Measurements from ENCODE around the gene RFX2. TPM values are rescaled to one million over a fixed set of nuclear protein-coding genes. Genes with fewer than 3 reads are reported as not detected.

RFX2 gene
- total RNA-seq, 1 donor from 2014 or later, result 1.2 TPM

DNA sequence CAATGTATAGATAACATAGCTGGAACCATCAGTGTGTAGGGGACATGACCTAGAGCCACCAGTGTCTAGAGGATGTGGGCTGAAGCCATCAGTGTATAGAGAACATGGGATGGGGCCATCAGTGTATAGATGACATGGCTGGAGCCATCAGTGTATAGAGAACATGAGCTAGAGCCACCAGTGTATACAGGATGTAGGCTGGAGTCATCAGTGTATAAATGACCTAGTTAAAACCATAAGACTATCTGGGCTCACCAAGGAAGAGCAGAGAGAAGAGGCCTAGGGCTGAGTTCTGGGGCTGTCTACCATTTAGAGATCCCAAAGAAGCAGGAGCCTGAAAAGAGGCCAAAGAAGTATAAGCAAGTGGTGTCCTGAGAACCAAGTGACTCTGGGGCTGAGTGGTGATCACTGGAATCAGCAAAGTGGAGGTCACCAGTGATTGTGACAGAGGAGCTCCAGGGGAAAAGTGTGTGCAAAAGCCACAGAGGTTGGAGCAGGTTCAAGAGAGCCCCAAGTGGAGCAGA lies 41.0 kb downstream of the RFX2 start:
- no peak for TF ChIP-seq CTCF (IDR thresholded peaks at IDR 0.05; ENCODE audit: unreplicated experiment)
- peaks cover 13% of the 10 kb centered on the region for H3K4me1 Mint-ChIP-seq (ENCODE audit: unreplicated experiment)
- H3K4me3 Mint-ChIP-seq (ENCODE audit: unreplicated experiment), result no peak overlapping the region
- DNase-seq (ENCODE audit: low spot score), result no peak
- H3K27me3 Mint-ChIP-seq (ENCODE audit: unreplicated experiment), result peaks cover 4% of the 10 kb centered on the region
- no peak overlapping the region for H3K27ac Mint-ChIP-seq (ENCODE audit: unreplicated experiment)
- H3K9me3 Mint-ChIP-seq (ENCODE audit: unreplicated experiment), result peaks cover 4% of the 10 kb centered on the region
- H3K36me3 Mint-ChIP-seq (ENCODE audit: low read depth, unreplicated experiment), result no peaks in the 10 kb centered on the region

DNA sequence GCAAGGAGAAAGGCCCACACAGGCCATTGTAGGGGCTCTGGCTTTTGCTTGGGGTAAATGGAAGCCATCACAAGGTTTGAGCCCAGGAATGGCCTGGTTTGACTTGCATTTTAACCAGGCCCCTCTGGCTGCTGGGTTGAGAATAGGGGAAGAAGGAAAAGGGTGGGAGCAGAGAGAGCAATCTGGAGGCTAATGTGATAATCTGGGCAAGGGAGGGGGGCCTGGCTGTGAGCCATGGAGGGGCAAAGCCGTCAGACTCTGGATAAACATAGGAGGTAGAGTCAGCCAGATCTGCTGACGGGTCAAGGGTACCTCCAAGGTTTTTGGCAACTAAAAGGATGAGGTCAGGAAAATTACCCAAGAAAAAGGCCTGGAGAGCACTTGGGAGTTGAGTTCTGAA lies 41.6 kb downstream of the RFX2 start:
- DNase-seq (ENCODE audit: low spot score), result no peak
- Mint-ChIP-seq H3K9me3 (ENCODE audit: unreplicated experiment) (peaks cover 4% of the 10 kb centered on the region), H3K27me3 (ENCODE audit: unreplicated experiment) (peaks cover 3% of the 10 kb centered on the region), H3K4me3 (ENCODE audit: unreplicated experiment) (no peak overlapping the region), H3K4me1 (ENCODE audit: unreplicated experiment) (peaks cover 13% of the 10 kb centered on the region), H3K27ac (ENCODE audit: unreplicated experiment) (no peak overlapping the region), H3K36me3 (ENCODE audit: low read depth, unreplicated experiment) (no peaks in the 10 kb centered on the region)
- no peak for TF ChIP-seq CTCF (IDR thresholded peaks at IDR 0.05; ENCODE audit: unreplicated experiment)

DNA sequence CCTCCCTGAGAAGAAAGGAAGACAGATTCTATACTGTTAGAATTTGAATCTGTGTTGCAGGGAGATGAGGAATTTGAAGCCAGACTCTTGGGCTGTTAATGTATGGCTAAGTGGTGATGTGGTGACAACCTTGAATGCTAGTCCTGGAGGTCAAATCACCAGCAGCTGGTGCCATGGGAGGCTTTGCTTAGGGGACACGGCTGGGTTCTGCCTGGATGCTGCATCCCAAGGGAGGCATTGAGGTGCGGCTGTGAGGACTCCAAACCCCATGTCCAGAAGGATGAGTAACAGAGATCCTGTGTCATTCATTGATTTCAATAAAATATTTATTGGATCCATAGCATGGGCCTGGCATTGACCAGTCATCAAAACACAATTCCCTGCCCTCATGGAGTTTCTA lies 42.3 kb downstream of the RFX2 start:
- H3K4me1 Mint-ChIP-seq (ENCODE audit: unreplicated experiment), result peaks cover 13% of the 10 kb centered on the region
- H3K27me3 Mint-ChIP-seq (ENCODE audit: unreplicated experiment), result peaks cover 3% of the 10 kb centered on the region
- peak overlapping the region; percentile 94 for H3K27ac Mint-ChIP-seq (ENCODE audit: unreplicated experiment)
- no peak for TF ChIP-seq CTCF (IDR thresholded peaks at IDR 0.05; ENCODE audit: unreplicated experiment)
- no peaks in the 10 kb centered on the region for H3K36me3 Mint-ChIP-seq (ENCODE audit: low read depth, unreplicated experiment)
- H3K9me3 Mint-ChIP-seq (ENCODE audit: unreplicated experiment), result peaks cover 4% of the 10 kb centered on the region
- DNase-seq (ENCODE audit: low spot score), result no peak
- peak overlapping the region; percentile 9 for H3K4me3 Mint-ChIP-seq (ENCODE audit: unreplicated experiment)

DNA sequence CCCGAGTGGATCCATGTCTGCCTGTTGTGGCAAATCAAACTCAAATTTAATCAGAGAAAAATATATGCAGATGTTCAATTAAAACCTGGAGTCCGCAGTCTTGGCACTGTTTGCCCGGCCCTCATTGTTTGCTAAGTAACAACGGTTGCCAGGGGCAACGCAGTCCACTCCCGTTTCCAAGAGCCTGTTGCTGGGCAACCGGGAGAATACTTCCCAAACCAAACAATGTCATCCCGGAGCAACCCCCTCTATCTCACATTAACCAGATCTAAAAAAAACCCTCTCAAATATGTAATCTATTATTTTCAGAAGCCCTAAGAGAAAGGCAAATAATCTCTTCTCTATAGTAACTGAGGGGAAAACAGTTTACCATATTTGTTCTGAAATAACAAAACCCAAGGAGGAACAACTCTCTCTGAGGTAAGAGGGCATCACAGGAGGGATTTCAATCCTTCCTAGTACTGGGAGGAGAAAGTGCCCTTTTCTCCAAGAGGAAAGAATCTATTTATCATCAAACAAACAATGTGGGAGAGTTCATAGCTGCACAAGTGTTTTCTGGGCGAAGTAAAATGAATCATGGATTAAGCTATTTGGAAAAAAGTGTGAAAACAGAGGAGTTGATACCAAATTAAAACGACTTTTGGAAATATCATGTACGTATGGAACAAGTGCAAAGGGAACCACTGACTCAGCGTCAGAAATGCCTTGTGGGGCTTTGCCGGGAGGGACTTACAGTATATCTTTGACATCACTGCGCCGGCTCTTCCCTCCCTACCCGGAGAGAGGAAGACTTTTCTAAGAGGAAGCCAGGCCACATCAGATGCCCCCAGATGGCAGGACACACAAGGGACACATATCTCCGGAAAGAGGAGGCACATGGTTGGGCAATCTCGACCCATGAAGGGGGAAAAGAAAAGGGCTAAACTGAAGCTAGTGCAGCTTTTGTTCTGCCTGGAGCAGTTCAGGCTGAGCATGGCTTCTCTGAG lies 43.3 kb downstream of the RFX2 start:
- H3K9me3 Mint-ChIP-seq (ENCODE audit: unreplicated experiment), result peaks cover 4% of the 10 kb centered on the region
- peak overlapping the region; percentile 11 for H3K4me3 Mint-ChIP-seq (ENCODE audit: unreplicated experiment)
- H3K4me1 Mint-ChIP-seq (ENCODE audit: unreplicated experiment), result peaks cover 13% of the 10 kb centered on the region
- peak overlapping the region; percentile 94 for H3K27ac Mint-ChIP-seq (ENCODE audit: unreplicated experiment)
- peaks cover 3% of the 10 kb centered on the region for H3K27me3 Mint-ChIP-seq (ENCODE audit: unreplicated experiment)
- TF ChIP-seq CTCF (IDR thresholded peaks at IDR 0.05; ENCODE audit: unreplicated experiment), result no peak
- DNase-seq (ENCODE audit: low spot score), result peak; percentile 84
- H3K36me3 Mint-ChIP-seq (ENCODE audit: low read depth, unreplicated experiment), result no peaks in the 10 kb centered on the region
